Measurements from ENCODE around the gene MED15. TPM values are rescaled to one million over a fixed set of nuclear protein-coding genes. Genes with fewer than 3 reads are reported as not detected.

The MED15 gene
- total and polyA plus RNA-seq, 2 experiments from 2014 or later, result 29.2 to 43.5 TPM

DNA sequence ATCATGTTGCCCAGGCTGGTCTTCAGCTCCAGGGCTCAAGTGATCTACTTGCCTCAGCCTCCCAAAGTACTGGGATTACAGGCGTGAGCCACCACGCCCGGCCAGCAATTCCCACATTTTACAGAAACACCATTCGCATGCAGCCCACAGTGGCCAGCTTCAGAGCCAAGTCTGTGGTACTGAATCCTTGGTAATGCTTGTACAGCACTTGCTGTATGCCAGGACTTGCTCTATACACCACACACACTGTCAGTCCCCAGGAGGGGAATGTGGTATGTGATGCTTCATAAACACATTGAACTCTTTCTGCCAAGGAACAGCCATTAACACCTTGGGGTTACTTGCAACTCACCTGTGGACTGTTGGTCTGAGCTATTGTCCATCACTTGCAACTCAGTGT, 119.4 kb downstream of the MED15 start:
- no peak for ATAC-seq
- no peak overlapping the region for H3K4me3 ChIP-seq

More for the DNA sequence above, 119.4 kb downstream of the MED15 start:
- Mint-ChIP-seq H3K36me3 (ENCODE audit: low read depth) (no peaks in the 10 kb centered on the region), H3K27ac (no peak overlapping the region), H3K4me1 (no peaks in the 10 kb centered on the region), H3K9me3 (no peaks in the 10 kb centered on the region), H3K27me3 (ENCODE audit: insufficient read depth, low read depth, poor library complexity) (peaks cover 11% of the 10 kb centered on the region), H3K4me3 (no peak overlapping the region)
- no peak for DNase-seq (ENCODE audit: low spot score)
- H2AFZ ChIP-seq, result no peak overlapping the region
- TF ChIP-seq, protein P1, sequence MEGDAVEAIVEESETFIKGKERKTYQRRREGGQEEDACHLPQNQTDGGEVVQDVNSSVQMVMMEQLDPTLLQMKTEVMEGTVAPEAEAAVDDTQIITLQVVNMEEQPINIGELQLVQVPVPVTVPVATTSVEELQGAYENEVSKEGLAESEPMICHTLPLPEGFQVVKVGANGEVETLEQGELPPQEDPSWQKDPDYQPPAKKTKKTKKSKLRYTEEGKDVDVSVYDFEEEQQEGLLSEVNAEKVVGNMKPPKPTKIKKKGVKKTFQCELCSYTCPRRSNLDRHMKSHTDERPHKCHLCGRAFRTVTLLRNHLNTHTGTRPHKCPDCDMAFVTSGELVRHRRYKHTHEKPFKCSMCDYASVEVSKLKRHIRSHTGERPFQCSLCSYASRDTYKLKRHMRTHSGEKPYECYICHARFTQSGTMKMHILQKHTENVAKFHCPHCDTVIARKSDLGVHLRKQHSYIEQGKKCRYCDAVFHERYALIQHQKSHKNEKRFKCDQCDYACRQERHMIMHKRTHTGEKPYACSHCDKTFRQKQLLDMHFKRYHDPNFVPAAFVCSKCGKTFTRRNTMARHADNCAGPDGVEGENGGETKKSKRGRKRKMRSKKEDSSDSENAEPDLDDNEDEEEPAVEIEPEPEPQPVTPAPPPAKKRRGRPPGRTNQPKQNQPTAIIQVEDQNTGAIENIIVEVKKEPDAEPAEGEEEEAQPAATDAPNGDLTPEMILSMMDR (conservative IDR thresholded peaks at IDR 0.05; ENCODE audit: low read depth in 2 of 2), result no peak
- TF ChIP-seq, protein P2, sequence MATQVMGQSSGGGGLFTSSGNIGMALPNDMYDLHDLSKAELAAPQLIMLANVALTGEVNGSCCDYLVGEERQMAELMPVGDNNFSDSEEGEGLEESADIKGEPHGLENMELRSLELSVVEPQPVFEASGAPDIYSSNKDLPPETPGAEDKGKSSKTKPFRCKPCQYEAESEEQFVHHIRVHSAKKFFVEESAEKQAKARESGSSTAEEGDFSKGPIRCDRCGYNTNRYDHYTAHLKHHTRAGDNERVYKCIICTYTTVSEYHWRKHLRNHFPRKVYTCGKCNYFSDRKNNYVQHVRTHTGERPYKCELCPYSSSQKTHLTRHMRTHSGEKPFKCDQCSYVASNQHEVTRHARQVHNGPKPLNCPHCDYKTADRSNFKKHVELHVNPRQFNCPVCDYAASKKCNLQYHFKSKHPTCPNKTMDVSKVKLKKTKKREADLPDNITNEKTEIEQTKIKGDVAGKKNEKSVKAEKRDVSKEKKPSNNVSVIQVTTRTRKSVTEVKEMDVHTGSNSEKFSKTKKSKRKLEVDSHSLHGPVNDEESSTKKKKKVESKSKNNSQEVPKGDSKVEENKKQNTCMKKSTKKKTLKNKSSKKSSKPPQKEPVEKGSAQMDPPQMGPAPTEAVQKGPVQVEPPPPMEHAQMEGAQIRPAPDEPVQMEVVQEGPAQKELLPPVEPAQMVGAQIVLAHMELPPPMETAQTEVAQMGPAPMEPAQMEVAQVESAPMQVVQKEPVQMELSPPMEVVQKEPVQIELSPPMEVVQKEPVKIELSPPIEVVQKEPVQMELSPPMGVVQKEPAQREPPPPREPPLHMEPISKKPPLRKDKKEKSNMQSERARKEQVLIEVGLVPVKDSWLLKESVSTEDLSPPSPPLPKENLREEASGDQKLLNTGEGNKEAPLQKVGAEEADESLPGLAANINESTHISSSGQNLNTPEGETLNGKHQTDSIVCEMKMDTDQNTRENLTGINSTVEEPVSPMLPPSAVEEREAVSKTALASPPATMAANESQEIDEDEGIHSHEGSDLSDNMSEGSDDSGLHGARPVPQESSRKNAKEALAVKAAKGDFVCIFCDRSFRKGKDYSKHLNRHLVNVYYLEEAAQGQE (IDR thresholded peaks at IDR 0.05; ENCODE audit: unreplicated experiment), result no peak
- TF ChIP-seq STAT1 (IDR thresholded peaks at IDR 0.05; ENCODE audit: unreplicated experiment) (no peak), EZH2phosphoT487 (IDR thresholded peaks at IDR 0.05; ENCODE audit: unreplicated experiment) (no peak), POLR2AphosphoS5 (IDR thresholded peaks at IDR 0.05; ENCODE audit: low read depth) (no peak), CREB1 (CRISPR knock-in tag; IDR thresholded peaks at IDR 0.05; ENCODE audit: low read depth) (no peak), JUNB (IDR thresholded peaks at IDR 0.05; ENCODE audit: unreplicated experiment) (no peak), NANOG (IDR thresholded peaks at IDR 0.05; ENCODE audit: borderline replicate concordance) (no peak), EZH2 (IDR thresholded peaks at IDR 0.05; ENCODE audit: low read depth, unreplicated experiment) (no peak), ZNF331 (CRISPR knock-in tag; IDR thresholded peaks at IDR 0.05; ENCODE audit: low read depth) (no peak), ZNF114 (CRISPR knock-in tag; IDR thresholded peaks at IDR 0.05) (no peak)
- TF ChIP-seq, protein P3, sequence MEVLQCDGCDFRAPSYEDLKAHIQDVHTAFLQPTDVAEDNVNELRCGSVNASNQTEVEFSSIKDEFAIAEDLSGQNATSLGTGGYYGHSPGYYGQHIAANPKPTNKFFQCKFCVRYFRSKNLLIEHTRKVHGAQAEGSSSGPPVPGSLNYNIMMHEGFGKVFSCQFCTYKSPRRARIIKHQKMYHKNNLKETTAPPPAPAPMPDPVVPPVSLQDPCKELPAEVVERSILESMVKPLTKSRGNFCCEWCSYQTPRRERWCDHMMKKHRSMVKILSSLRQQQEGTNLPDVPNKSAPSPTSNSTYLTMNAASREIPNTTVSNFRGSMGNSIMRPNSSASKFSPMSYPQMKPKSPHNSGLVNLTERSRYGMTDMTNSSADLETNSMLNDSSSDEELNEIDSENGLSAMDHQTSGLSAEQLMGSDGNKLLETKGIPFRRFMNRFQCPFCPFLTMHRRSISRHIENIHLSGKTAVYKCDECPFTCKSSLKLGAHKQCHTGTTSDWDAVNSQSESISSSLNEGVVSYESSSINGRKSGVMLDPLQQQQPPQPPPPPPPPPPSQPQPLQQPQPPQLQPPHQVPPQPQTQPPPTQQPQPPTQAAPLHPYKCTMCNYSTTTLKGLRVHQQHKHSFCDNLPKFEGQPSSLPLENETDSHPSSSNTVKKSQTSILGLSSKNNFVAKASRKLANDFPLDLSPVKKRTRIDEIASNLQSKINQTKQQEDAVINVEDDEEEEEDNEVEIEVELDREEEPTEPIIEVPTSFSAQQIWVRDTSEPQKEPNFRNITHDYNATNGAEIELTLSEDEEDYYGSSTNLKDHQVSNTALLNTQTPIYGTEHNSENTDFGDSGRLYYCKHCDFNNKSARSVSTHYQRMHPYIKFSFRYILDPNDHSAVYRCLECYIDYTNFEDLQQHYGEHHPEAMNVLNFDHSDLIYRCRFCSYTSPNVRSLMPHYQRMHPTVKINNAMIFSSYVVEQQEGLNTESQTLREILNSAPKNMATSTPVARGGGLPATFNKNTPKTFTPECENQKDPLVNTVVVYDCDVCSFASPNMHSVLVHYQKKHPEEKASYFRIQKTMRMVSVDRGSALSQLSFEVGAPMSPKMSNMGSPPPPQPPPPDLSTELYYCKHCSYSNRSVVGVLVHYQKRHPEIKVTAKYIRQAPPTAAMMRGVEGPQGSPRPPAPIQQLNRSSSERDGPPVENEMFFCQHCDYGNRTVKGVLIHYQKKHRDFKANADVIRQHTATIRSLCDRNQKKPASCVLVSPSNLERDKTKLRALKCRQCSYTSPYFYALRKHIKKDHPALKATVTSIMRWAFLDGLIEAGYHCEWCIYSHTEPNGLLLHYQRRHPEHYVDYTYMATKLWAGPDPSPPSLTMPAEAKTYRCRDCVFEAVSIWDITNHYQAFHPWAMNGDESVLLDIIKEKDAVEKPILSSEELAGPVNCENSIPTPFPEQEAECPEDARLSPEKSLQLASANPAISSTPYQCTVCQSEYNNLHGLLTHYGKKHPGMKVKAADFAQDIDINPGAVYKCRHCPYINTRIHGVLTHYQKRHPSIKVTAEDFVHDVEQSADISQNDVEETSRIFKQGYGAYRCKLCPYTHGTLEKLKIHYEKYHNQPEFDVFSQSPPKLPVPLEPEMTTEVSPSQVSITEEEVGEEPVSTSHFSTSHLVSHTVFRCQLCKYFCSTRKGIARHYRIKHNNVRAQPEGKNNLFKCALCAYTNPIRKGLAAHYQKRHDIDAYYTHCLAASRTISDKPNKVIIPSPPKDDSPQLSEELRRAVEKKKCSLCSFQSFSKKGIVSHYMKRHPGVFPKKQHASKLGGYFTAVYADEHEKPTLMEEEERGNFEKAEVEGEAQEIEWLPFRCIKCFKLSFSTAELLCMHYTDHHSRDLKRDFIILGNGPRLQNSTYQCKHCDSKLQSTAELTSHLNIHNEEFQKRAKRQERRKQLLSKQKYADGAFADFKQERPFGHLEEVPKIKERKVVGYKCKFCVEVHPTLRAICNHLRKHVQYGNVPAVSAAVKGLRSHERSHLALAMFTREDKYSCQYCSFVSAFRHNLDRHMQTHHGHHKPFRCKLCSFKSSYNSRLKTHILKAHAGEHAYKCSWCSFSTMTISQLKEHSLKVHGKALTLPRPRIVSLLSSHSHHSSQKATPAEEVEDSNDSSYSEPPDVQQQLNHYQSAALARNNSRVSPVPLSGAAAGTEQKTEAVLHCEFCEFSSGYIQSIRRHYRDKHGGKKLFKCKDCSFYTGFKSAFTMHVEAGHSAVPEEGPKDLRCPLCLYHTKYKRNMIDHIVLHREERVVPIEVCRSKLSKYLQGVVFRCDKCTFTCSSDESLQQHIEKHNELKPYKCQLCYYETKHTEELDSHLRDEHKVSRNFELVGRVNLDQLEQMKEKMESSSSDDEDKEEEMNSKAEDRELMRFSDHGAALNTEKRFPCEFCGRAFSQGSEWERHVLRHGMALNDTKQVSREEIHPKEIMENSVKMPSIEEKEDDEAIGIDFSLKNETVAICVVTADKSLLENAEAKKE (CRISPR knock-in tag; IDR thresholded peaks at IDR 0.05), result no peak
- TF ChIP-seq, protein P4, sequence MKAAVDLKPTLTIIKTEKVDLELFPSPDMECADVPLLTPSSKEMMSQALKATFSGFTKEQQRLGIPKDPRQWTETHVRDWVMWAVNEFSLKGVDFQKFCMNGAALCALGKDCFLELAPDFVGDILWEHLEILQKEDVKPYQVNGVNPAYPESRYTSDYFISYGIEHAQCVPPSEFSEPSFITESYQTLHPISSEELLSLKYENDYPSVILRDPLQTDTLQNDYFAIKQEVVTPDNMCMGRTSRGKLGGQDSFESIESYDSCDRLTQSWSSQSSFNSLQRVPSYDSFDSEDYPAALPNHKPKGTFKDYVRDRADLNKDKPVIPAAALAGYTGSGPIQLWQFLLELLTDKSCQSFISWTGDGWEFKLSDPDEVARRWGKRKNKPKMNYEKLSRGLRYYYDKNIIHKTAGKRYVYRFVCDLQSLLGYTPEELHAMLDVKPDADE (IDR thresholded peaks at IDR 0.05), result no peak
- no peaks in the 10 kb centered on the region for H3K36me3 ChIP-seq (ENCODE audit: insufficient read depth)
- H3K79me2 ChIP-seq (replicated peaks; ENCODE audit: insufficient read depth), result no peaks in the 10 kb centered on the region
- H3K4me2 ChIP-seq, result no peak overlapping the region
- H3K9me2 ChIP-seq (ENCODE audit: insufficient read depth), result no peaks in the 10 kb centered on the region
- no peaks in the 10 kb centered on the region for H3F3A ChIP-seq (replicated peaks; ENCODE audit: low read depth)
- no peaks in the 10 kb centered on the region for H4K20me1 ChIP-seq (replicated peaks; ENCODE audit: insufficient read depth)
- no peak overlapping the region for H3K27ac ChIP-seq (ENCODE audit: low read depth)
- no peaks in the 10 kb centered on the region for H3K27me3 ChIP-seq (ENCODE audit: insufficient read depth)
- no peaks in the 10 kb centered on the region for H3K4me1 ChIP-seq (ENCODE audit: insufficient read depth)
